GM23338 (cell line): Measurements from ENCODE around the gene GRID1. TPM values are rescaled to one million over a fixed set of nuclear protein-coding genes. Genes with fewer than 3 reads are reported as not detected.

ENCODE experiments used
- ATAC-seq: fragments of 200-7000 bp; cut with Tn5 transposase; 3 replicates; pipeline ENCODE4 v1.9.1; 2020
- DNase-seq: peaks from one replicate; pipeline ENCODE4 v3.0.0-alpha.2; 2015; ENCODE audit warnings: low spot score
- H2AFZ ChIP-seq: fragments of 200-600 bp; sonication (generic); 2 replicates; pipeline ENCODE4 v1.8.0; 2016; ENCODE audit warnings: antibody characterized with exemption, mild to moderate bottlenecking, moderate library complexity
- H3F3A ChIP-seq: fragments of 200-600 bp; sonication (generic); replicated peaks from 2 replicates; pipeline ENCODE4 v1.8.0; 2017; ENCODE audit warnings: antibody characterized with exemption, mixed run types, low read depth
- H3K27ac ChIP-seq: fragments of 200-600 bp; sonication (generic); 2 replicates; pipeline ENCODE4 v1.6.1; 2016; ENCODE audit warnings: low read depth
- H3K27me3 ChIP-seq: fragments of 200-600 bp; sonication (generic); 2 replicates; pipeline ENCODE4 v1.8.0; 2016; ENCODE audit warnings: mild to moderate bottlenecking, mixed run types, moderate library complexity; ENCODE audit not compliant: insufficient read depth
- H3K36me3 ChIP-seq: fragments of 200-600 bp; sonication (generic); 2 replicates; pipeline ENCODE4 v1.8.0; 2016; ENCODE audit warnings: mild to moderate bottlenecking; ENCODE audit not compliant: insufficient read depth
- H3K4me1 ChIP-seq: fragments of 200-600 bp; sonication (generic); 2 replicates; pipeline ENCODE4 v1.8.0; 2016; ENCODE audit warnings: mild to moderate bottlenecking, moderate library complexity; ENCODE audit not compliant: insufficient read depth
- H3K4me2 ChIP-seq: fragments of 200-600 bp; sonication (generic); 2 replicates; pipeline ENCODE4 v1.7.1; 2017; ENCODE audit warnings: mixed run types
- H3K4me3 ChIP-seq: fragments of 200-600 bp; sonication (generic); 2 replicates; pipeline ENCODE4 v1.6.1; 2016; ENCODE audit warnings: mixed run types
- H3K79me2 ChIP-seq: fragments of 200-600 bp; sonication (generic); replicated peaks from 2 replicates; pipeline ENCODE4 v1.8.0; 2017; ENCODE audit warnings: mild to moderate bottlenecking; ENCODE audit not compliant: insufficient read depth
- H3K9me2 ChIP-seq: fragments of 200-600 bp; sonication (generic); 2 replicates; pipeline ENCODE4 v1.8.0; 2017; ENCODE audit not compliant: insufficient read depth
- H4K20me1 ChIP-seq: fragments of 200-600 bp; sonication (generic); replicated peaks from 2 replicates; pipeline ENCODE4 v1.8.0; 2017; ENCODE audit warnings: mild to moderate bottlenecking; ENCODE audit not compliant: insufficient read depth
- H3K27ac Mint-ChIP-seq: 2 replicates; pipeline ENCODE4 v1.8.0; 2020; ENCODE audit warnings: inconsistent platforms, mild to moderate bottlenecking, moderate library complexity, mixed read lengths
- H3K27me3 Mint-ChIP-seq: 3 replicates; pipeline ENCODE4 v1.8.0; 2022; ENCODE audit warnings: low read depth, mild to moderate bottlenecking, moderate library complexity, mixed read lengths, inconsistent platforms; ENCODE audit not compliant: insufficient read depth, poor library complexity
- H3K36me3 Mint-ChIP-seq: 3 replicates; pipeline ENCODE4 v1.8.0; 2021; ENCODE audit warnings: low read depth, mild to moderate bottlenecking, inconsistent platforms, moderate library complexity, mixed read lengths
- H3K4me1 Mint-ChIP-seq: 3 replicates; pipeline ENCODE4 v1.8.0; 2020; ENCODE audit warnings: mild to moderate bottlenecking, inconsistent platforms, mixed read lengths
- H3K4me3 Mint-ChIP-seq: 3 replicates; pipeline ENCODE4 v1.8.0; 2021; ENCODE audit warnings: moderate library complexity, mild to moderate bottlenecking, inconsistent platforms, mixed read lengths
- H3K9me3 Mint-ChIP-seq: 3 replicates; pipeline ENCODE4 v1.8.0; 2020; ENCODE audit warnings: moderate library complexity, mild to moderate bottlenecking, inconsistent platforms, mixed read lengths
- CREB1 ChIP-seq: fragments of 250-450 bp; sonication (Bioruptor Pico); IDR thresholded peaks from 2 replicates; pipeline ENCODE4 v1.5.0; 2020; ENCODE audit warnings: low read depth, mild to moderate bottlenecking, moderate library complexity
- NANOG ChIP-seq: IDR thresholded peaks from 2 replicates; pipeline ENCODE4 v1.6.1; 2016; ENCODE audit warnings: antibody characterized with exemption, borderline replicate concordance
- STAT1 ChIP-seq: IDR thresholded peaks from one replicate; pipeline ENCODE4 v1.6.1; 2016; ENCODE audit warnings: antibody characterized with exemption; ENCODE audit not compliant: unreplicated experiment
- ZNF331 ChIP-seq: fragments of 250-450 bp; sonication (Bioruptor Pico); IDR thresholded peaks from 2 replicates; pipeline ENCODE4 v1.5.0; 2020; ENCODE audit warnings: low read depth, mild to moderate bottlenecking, moderate library complexity
- polyA plus RNA-seq: library from polyadenylated mRNA; unstranded; fragments of >200 nt; fragmentation: Nextera tagmentation; extraction: Ambion mirVana; gene quantifications from 2 replicates; pipeline ENCODE4 v1.2.1, GENCODE V29; 2016
- total RNA-seq: library from RNA; depleted of rRNA; stranded (reverse); fragments of >200 nt; shearing (Covaris generic); gene quantifications from 2 replicates; pipeline ENCODE4 v1.2.3, GENCODE V29; 2014
- TF ChIP-seq, protein P1 (sequence below): IDR thresholded peaks from 2 replicates; pipeline ENCODE4 v1.6.1; 2016; ENCODE audit warnings: antibody characterized with exemption
- TF ChIP-seq, protein P2 (sequence below): IDR thresholded peaks from one replicate; pipeline ENCODE4 v1.6.1; 2018; ENCODE audit warnings: antibody characterized with exemption; ENCODE audit not compliant: unreplicated experiment
- TF ChIP-seq, protein P3 (sequence below): fragments of 250-450 bp; sonication (Bioruptor Pico); IDR thresholded peaks from 2 replicates; pipeline ENCODE4 v1.5.0; 2020; ENCODE audit warnings: mild to moderate bottlenecking, moderate library complexity

Gene GRID1
- total and polyA plus RNA-seq, 2 experiments from 2014 or later: 0.14 to 0.15 TPM

DNA sequence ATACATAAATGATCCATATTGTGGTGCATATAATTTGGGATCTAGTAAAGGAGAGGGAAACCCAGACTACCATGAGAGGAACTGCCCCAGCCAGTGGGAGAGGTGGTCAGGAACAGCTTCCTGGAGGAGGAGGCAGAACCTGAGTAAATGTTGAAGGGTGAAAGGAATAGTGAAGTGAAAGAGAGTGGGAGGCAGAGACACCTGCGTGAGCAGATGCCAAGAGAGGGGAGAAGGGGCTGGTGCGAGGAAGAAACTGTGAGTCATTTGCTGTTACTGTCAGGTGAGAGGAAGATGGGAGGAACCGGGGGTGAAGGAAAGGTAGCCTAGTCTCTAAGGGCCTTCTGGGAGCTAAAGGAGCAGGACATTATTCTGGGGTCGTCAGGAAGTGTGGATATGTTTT, 294.8 kb downstream of the GRID1 start:
- DNase-seq: no peak
- no peaks in the 10 kb centered on the region; the same call in 2 of the 3 replicates for H3K4me1 Mint-ChIP-seq
- H3K4me3 ChIP-seq: no peak overlapping the region
- H3K27ac ChIP-seq: no peak overlapping the region
- peaks cover 3% of the 10 kb centered on the region for H3K27me3 Mint-ChIP-seq
- no peak for ATAC-seq
- no peaks in the 10 kb centered on the region for H3K79me2 ChIP-seq
- H3K4me2 ChIP-seq: no peak overlapping the region
- no peak overlapping the region for H3K4me3 Mint-ChIP-seq
- H3K36me3 ChIP-seq: no peaks in the 10 kb centered on the region
- no peak overlapping the region for H2AFZ ChIP-seq
- H3K27me3 ChIP-seq: no peaks in the 10 kb centered on the region
- H3K27ac Mint-ChIP-seq: no peak overlapping the region
- peaks cover 60% of the 10 kb centered on the region for H3K9me3 Mint-ChIP-seq
- H3F3A ChIP-seq: no peaks in the 10 kb centered on the region
- no peaks in the 10 kb centered on the region for H4K20me1 ChIP-seq
- H3K9me2 ChIP-seq: no peaks in the 10 kb centered on the region
- H3K36me3 Mint-ChIP-seq: peaks cover 7% of the 10 kb centered on the region; the same call in 2 of the 3 replicates
- TF ChIP-seq STAT1: no peak
- TF ChIP-seq, protein P1, sequence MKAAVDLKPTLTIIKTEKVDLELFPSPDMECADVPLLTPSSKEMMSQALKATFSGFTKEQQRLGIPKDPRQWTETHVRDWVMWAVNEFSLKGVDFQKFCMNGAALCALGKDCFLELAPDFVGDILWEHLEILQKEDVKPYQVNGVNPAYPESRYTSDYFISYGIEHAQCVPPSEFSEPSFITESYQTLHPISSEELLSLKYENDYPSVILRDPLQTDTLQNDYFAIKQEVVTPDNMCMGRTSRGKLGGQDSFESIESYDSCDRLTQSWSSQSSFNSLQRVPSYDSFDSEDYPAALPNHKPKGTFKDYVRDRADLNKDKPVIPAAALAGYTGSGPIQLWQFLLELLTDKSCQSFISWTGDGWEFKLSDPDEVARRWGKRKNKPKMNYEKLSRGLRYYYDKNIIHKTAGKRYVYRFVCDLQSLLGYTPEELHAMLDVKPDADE: no peak
- no peak for TF ChIP-seq NANOG
- TF ChIP-seq ZNF331 (CRISPR knock-in tag): no peak
- no peak for TF ChIP-seq CREB1 (CRISPR knock-in tag)
- TF ChIP-seq, protein P2, sequence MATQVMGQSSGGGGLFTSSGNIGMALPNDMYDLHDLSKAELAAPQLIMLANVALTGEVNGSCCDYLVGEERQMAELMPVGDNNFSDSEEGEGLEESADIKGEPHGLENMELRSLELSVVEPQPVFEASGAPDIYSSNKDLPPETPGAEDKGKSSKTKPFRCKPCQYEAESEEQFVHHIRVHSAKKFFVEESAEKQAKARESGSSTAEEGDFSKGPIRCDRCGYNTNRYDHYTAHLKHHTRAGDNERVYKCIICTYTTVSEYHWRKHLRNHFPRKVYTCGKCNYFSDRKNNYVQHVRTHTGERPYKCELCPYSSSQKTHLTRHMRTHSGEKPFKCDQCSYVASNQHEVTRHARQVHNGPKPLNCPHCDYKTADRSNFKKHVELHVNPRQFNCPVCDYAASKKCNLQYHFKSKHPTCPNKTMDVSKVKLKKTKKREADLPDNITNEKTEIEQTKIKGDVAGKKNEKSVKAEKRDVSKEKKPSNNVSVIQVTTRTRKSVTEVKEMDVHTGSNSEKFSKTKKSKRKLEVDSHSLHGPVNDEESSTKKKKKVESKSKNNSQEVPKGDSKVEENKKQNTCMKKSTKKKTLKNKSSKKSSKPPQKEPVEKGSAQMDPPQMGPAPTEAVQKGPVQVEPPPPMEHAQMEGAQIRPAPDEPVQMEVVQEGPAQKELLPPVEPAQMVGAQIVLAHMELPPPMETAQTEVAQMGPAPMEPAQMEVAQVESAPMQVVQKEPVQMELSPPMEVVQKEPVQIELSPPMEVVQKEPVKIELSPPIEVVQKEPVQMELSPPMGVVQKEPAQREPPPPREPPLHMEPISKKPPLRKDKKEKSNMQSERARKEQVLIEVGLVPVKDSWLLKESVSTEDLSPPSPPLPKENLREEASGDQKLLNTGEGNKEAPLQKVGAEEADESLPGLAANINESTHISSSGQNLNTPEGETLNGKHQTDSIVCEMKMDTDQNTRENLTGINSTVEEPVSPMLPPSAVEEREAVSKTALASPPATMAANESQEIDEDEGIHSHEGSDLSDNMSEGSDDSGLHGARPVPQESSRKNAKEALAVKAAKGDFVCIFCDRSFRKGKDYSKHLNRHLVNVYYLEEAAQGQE: no peak
- H3K4me1 ChIP-seq: no peaks in the 10 kb centered on the region

DNA sequence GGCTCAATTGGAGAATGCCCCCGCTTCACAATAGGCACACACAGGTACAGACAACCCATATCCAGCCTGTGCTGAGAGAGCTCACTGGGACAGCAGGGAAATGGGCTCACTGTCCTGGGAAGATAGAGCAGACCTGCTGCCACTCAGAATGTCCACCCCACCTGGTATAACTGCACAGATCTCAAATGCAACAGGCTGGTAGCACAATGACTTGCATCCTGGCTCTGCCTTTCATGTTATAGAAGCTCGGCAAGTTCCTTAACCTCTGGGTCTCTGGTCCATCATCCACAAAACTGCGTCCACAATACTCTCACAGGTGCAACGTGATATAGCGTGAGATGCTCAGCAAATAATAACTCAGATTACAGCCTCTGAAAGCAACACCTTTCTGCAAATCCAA, 295.4 kb downstream of the GRID1 start:
- Mint-ChIP-seq H3K36me3 (peaks cover 5% of the 10 kb centered on the region; the same call in 2 of the 3 replicates), H3K27me3 (peaks cover 3% of the 10 kb centered on the region), H3K9me3 (peaks cover 58% of the 10 kb centered on the region), H3K4me1 (no peaks in the 10 kb centered on the region; the same call in 2 of the 3 replicates), H3K27ac (no peak overlapping the region), H3K4me3 (no peak overlapping the region)
- Histone ChIP-seq H3K4me2 (no peak overlapping the region), H3K4me1 (no peaks in the 10 kb centered on the region), H3F3A (no peaks in the 10 kb centered on the region), H3K4me3 (no peak overlapping the region), H4K20me1 (no peaks in the 10 kb centered on the region), H3K36me3 (no peaks in the 10 kb centered on the region), H3K9me2 (no peaks in the 10 kb centered on the region), H3K27me3 (no peaks in the 10 kb centered on the region), H3K27ac (no peak overlapping the region), H3K79me2 (no peaks in the 10 kb centered on the region), H2AFZ (no peak overlapping the region)
- no peak for ATAC-seq
- no peak for DNase-seq
- TF ChIP-seq, protein P2: no peak
- TF ChIP-seq, protein P3, sequence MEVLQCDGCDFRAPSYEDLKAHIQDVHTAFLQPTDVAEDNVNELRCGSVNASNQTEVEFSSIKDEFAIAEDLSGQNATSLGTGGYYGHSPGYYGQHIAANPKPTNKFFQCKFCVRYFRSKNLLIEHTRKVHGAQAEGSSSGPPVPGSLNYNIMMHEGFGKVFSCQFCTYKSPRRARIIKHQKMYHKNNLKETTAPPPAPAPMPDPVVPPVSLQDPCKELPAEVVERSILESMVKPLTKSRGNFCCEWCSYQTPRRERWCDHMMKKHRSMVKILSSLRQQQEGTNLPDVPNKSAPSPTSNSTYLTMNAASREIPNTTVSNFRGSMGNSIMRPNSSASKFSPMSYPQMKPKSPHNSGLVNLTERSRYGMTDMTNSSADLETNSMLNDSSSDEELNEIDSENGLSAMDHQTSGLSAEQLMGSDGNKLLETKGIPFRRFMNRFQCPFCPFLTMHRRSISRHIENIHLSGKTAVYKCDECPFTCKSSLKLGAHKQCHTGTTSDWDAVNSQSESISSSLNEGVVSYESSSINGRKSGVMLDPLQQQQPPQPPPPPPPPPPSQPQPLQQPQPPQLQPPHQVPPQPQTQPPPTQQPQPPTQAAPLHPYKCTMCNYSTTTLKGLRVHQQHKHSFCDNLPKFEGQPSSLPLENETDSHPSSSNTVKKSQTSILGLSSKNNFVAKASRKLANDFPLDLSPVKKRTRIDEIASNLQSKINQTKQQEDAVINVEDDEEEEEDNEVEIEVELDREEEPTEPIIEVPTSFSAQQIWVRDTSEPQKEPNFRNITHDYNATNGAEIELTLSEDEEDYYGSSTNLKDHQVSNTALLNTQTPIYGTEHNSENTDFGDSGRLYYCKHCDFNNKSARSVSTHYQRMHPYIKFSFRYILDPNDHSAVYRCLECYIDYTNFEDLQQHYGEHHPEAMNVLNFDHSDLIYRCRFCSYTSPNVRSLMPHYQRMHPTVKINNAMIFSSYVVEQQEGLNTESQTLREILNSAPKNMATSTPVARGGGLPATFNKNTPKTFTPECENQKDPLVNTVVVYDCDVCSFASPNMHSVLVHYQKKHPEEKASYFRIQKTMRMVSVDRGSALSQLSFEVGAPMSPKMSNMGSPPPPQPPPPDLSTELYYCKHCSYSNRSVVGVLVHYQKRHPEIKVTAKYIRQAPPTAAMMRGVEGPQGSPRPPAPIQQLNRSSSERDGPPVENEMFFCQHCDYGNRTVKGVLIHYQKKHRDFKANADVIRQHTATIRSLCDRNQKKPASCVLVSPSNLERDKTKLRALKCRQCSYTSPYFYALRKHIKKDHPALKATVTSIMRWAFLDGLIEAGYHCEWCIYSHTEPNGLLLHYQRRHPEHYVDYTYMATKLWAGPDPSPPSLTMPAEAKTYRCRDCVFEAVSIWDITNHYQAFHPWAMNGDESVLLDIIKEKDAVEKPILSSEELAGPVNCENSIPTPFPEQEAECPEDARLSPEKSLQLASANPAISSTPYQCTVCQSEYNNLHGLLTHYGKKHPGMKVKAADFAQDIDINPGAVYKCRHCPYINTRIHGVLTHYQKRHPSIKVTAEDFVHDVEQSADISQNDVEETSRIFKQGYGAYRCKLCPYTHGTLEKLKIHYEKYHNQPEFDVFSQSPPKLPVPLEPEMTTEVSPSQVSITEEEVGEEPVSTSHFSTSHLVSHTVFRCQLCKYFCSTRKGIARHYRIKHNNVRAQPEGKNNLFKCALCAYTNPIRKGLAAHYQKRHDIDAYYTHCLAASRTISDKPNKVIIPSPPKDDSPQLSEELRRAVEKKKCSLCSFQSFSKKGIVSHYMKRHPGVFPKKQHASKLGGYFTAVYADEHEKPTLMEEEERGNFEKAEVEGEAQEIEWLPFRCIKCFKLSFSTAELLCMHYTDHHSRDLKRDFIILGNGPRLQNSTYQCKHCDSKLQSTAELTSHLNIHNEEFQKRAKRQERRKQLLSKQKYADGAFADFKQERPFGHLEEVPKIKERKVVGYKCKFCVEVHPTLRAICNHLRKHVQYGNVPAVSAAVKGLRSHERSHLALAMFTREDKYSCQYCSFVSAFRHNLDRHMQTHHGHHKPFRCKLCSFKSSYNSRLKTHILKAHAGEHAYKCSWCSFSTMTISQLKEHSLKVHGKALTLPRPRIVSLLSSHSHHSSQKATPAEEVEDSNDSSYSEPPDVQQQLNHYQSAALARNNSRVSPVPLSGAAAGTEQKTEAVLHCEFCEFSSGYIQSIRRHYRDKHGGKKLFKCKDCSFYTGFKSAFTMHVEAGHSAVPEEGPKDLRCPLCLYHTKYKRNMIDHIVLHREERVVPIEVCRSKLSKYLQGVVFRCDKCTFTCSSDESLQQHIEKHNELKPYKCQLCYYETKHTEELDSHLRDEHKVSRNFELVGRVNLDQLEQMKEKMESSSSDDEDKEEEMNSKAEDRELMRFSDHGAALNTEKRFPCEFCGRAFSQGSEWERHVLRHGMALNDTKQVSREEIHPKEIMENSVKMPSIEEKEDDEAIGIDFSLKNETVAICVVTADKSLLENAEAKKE (CRISPR knock-in tag): no peak
